Stimulated activated memory B cell treated with anti-CD40 and anti-IgM and Interleukin-4, amounts not matched to agents 10 μg/mL and 1 μg/mL and 100 μg/mL, for 72 hours (primary cell): ENCODE measurements around the gene SPARCL1.
"Not testable (repeated sequence)": the region's sequence is repeated elsewhere in the genome, so short reads cannot be mapped to it uniquely, and the experiment has no call there.

Source experiments
- ATAC-seq: fragments of 150-1000 bp; cut with Tn5 transposase; 2 replicates; pipeline ENCODE4 v1.10.0; 2021
- H3K27ac Mint-ChIP-seq: one replicate; pipeline ENCODE4 v1.8.0; 2022; ENCODE audit warnings: mild to moderate bottlenecking, mixed read lengths
- H3K27me3 Mint-ChIP-seq: one replicate; pipeline ENCODE4 v1.8.0; 2022; ENCODE audit warnings: mixed read lengths
- H3K36me3 Mint-ChIP-seq: one replicate; pipeline ENCODE4 v1.8.0; 2022; ENCODE audit warnings: mixed read lengths
- H3K4me1 Mint-ChIP-seq: one replicate; pipeline ENCODE4 v1.8.0; 2022; ENCODE audit warnings: mixed read lengths
- H3K4me3 Mint-ChIP-seq: one replicate; pipeline ENCODE4 v1.8.0; 2022; ENCODE audit warnings: mild to moderate bottlenecking, moderate library complexity, mixed read lengths
- H3K9me3 Mint-ChIP-seq: one replicate; pipeline ENCODE4 v1.8.0; 2022; ENCODE audit warnings: mixed read lengths

Gene SPARCL1

GRCh38 chr4:87458913-87459312, 70.3 kb downstream of the SPARCL1 start:
- H3K4me3 Mint-ChIP-seq: no peak overlapping the region
- peaks cover 5% of the 10 kb centered on the region for H3K9me3 Mint-ChIP-seq
- H3K36me3 Mint-ChIP-seq: peaks cover 30% of the 10 kb centered on the region
- H3K27me3 Mint-ChIP-seq: no peaks in the 10 kb centered on the region
- no peak overlapping the region for H3K27ac Mint-ChIP-seq
- H3K4me1 Mint-ChIP-seq: no peaks in the 10 kb centered on the region
- no peak for ATAC-seq

- no peaks in the 10 kb centered on the region for H3K4me1 Mint-ChIP-seq
- H3K36me3 Mint-ChIP-seq: peaks cover 34% of the 10 kb centered on the region
- no peaks in the 10 kb centered on the region for H3K27me3 Mint-ChIP-seq
- ATAC-seq: no peak
- H3K9me3 Mint-ChIP-seq: no peaks in the 10 kb centered on the region
- no peak overlapping the region for H3K27ac Mint-ChIP-seq
- no peak overlapping the region for H3K4me3 Mint-ChIP-seq
These were observed 77.6 kb downstream of the SPARCL1 start for GRCh38 chr4:87451537-87451936.

- not testable (repeated sequence) for H3K27ac Mint-ChIP-seq, ATAC-seq, H3K4me3 Mint-ChIP-seq, H3K4me1 Mint-ChIP-seq, H3K9me3 Mint-ChIP-seq, H3K27me3 Mint-ChIP-seq
- H3K36me3 Mint-ChIP-seq: peaks cover 55% of the 10 kb centered on the region
These were observed 82.8 kb downstream of the SPARCL1 start for GRCh38 chr4:87446375-87446774.

- no peaks in the 10 kb centered on the region for H3K27me3 Mint-ChIP-seq
- H3K4me3 Mint-ChIP-seq: no peak overlapping the region
- no peaks in the 10 kb centered on the region for H3K9me3 Mint-ChIP-seq
- no peaks in the 10 kb centered on the region for H3K4me1 Mint-ChIP-seq
- H3K36me3 Mint-ChIP-seq: peaks cover 53% of the 10 kb centered on the region
- no peak for ATAC-seq
- H3K27ac Mint-ChIP-seq: no peak overlapping the region
These were observed 83.2 kb downstream of the SPARCL1 start for GRCh38 chr4:87445964-87446363.

GRCh38 chr4:87444741-87445140, 84.4 kb downstream of the SPARCL1 start:
- Mint-ChIP-seq H3K4me1 (no peaks in the 10 kb centered on the region), H3K27me3 (no peaks in the 10 kb centered on the region), H3K9me3 (no peaks in the 10 kb centered on the region), H3K27ac (no peak overlapping the region), H3K4me3 (no peak overlapping the region), H3K36me3 (peaks cover 49% of the 10 kb centered on the region)
- ATAC-seq: no peak

- ATAC-seq: no peak
- H3K4me3 Mint-ChIP-seq: no peak overlapping the region
- peaks cover 66% of the 10 kb centered on the region for H3K36me3 Mint-ChIP-seq
- H3K9me3 Mint-ChIP-seq: no peaks in the 10 kb centered on the region
- H3K27ac Mint-ChIP-seq: no peak overlapping the region
- H3K4me1 Mint-ChIP-seq: no peaks in the 10 kb centered on the region
- H3K27me3 Mint-ChIP-seq: no peaks in the 10 kb centered on the region
These were observed 86.3 kb downstream of the SPARCL1 start for GRCh38 chr4:87442889-87443288.

GRCh38 chr4:87433342-87433741, 95.8 kb downstream of the SPARCL1 start:
- no peak for ATAC-seq
- no peak overlapping the region for H3K27ac Mint-ChIP-seq
- H3K36me3 Mint-ChIP-seq: peaks cover 34% of the 10 kb centered on the region
- H3K4me3 Mint-ChIP-seq: no peak overlapping the region
- no peaks in the 10 kb centered on the region for H3K9me3 Mint-ChIP-seq
- no peaks in the 10 kb centered on the region for H3K27me3 Mint-ChIP-seq
- H3K4me1 Mint-ChIP-seq: peaks cover 34% of the 10 kb centered on the region

GRCh38 chr4:87430038-87430437, 99.1 kb downstream of the SPARCL1 start:
- Mint-ChIP-seq H3K27me3 (no peaks in the 10 kb centered on the region), H3K27ac (no peak overlapping the region), H3K9me3 (no peaks in the 10 kb centered on the region), H3K4me3 (no peak overlapping the region), H3K36me3 (peaks cover 15% of the 10 kb centered on the region), H3K4me1 (peaks cover 34% of the 10 kb centered on the region)
- ATAC-seq: no peak

GRCh38 chr4:87428979-87429378, 100.2 kb downstream of the SPARCL1 start:
- Mint-ChIP-seq H3K27me3 (no peaks in the 10 kb centered on the region), H3K4me3 (no peak overlapping the region), H3K27ac (no peak overlapping the region), H3K4me1 (peaks cover 42% of the 10 kb centered on the region), H3K9me3 (no peaks in the 10 kb centered on the region), H3K36me3 (peaks cover 12% of the 10 kb centered on the region)
- ATAC-seq: no peak

GRCh38 chr4:87427518-87427868, 101.7 kb downstream of the SPARCL1 start:
- no peak for ATAC-seq
- no peaks in the 10 kb centered on the region for H3K27me3 Mint-ChIP-seq
- no peak overlapping the region for H3K27ac Mint-ChIP-seq
- peaks cover 2% of the 10 kb centered on the region for H3K36me3 Mint-ChIP-seq
- no peak overlapping the region for H3K4me3 Mint-ChIP-seq
- no peaks in the 10 kb centered on the region for H3K9me3 Mint-ChIP-seq
- peaks cover 39% of the 10 kb centered on the region for H3K4me1 Mint-ChIP-seq

GRCh38 chr4:87426865-87427517, 102.2 kb downstream of the SPARCL1 start:
- Mint-ChIP-seq H3K27ac (no peak overlapping the region), H3K9me3 (no peaks in the 10 kb centered on the region), H3K36me3 (no peaks in the 10 kb centered on the region), H3K4me3 (no peak overlapping the region), H3K27me3 (no peaks in the 10 kb centered on the region), H3K4me1 (peaks cover 37% of the 10 kb centered on the region)
- no peak for ATAC-seq

GRCh38 chr4:87425711-87426110, 103.5 kb downstream of the SPARCL1 start:
- H3K4me1 Mint-ChIP-seq: peaks cover 37% of the 10 kb centered on the region
- H3K4me3 Mint-ChIP-seq: no peak overlapping the region
- H3K27me3 Mint-ChIP-seq: no peaks in the 10 kb centered on the region
- no peak for ATAC-seq
- no peak overlapping the region for H3K27ac Mint-ChIP-seq
- H3K9me3 Mint-ChIP-seq: no peaks in the 10 kb centered on the region
- no peaks in the 10 kb centered on the region for H3K36me3 Mint-ChIP-seq

GRCh38 chr4:87424099-87424543, 105.1 kb downstream of the SPARCL1 start:
- Mint-ChIP-seq H3K4me1 (peaks cover 24% of the 10 kb centered on the region), H3K4me3 (peak overlapping the region; percentile 66)
- not testable (repeated sequence) for H3K36me3 Mint-ChIP-seq, ATAC-seq, H3K27me3 Mint-ChIP-seq, H3K9me3 Mint-ChIP-seq, H3K27ac Mint-ChIP-seq
